Bronchial epithelial cell (primary cell): ENCODE measurements around the gene SFMBT2. TPM values are rescaled to one million over a fixed set of nuclear protein-coding genes. Genes with fewer than 3 reads are reported as not detected.
"Not testable (repeated sequence)": the region's sequence is repeated elsewhere in the genome, so short reads cannot be mapped to it uniquely, and the experiment has no call there.

ENCODE experiments used
- DNase-seq: peaks from one replicate; pipeline ENCODE4 v3.0.0-alpha.2; 2010; ENCODE audit warnings: low read depth
- FAIRE-seq: peaks from 2 replicates; lab custom pipeline; 2011; peaks lifted over from hg19 to GRCh38; lab: Jason Lieb, UNC
- H3K27me3 ChIP-seq: 2 replicates; pipeline ENCODE4 v1.5.1; 2011; ENCODE audit warnings: low read length; ENCODE audit not compliant: control insufficient read depth, insufficient read depth
- H3K36me3 ChIP-seq: 2 replicates; pipeline ENCODE4 v1.5.1; 2011; ENCODE audit warnings: low read length; ENCODE audit not compliant: control insufficient read depth, insufficient read depth
- H3K4me3 ChIP-seq: 2 replicates; pipeline ENCODE4 v1.5.1; 2011; ENCODE audit warnings: mild to moderate bottlenecking, low read depth, low read length, control low read depth
- CTCF ChIP-seq: IDR thresholded peaks from 2 replicates; pipeline ENCODE4 v1.5.1; 2011; ENCODE audit warnings: mild to moderate bottlenecking, moderate library complexity, low read length, control low read depth, inconsistent platforms; ENCODE audit not compliant: insufficient read depth, severe bottlenecking
- total RNA-seq: library from RNA; depleted of rRNA; stranded (reverse); fragments of >200 nt; gene quantifications from 2 replicates; pipeline ENCODE4 v1.2.1, GENCODE V29; 2014

The SFMBT2 gene
- total RNA-seq, 1 donor from 2014 or later = under 0.01 TPM

- FAIRE-seq (no peak), DNase-seq (no peak)
- Histone ChIP-seq H3K4me3 (no peak overlapping the region), H3K27me3 (no peaks in the 10 kb centered on the region), H3K36me3 (no peaks in the 10 kb centered on the region)
- no peak for TF ChIP-seq CTCF
These were observed 185.7 kb downstream of the SFMBT2 start for GRCh38 chr10:7225133-7225532.

- Histone ChIP-seq H3K4me3 (no peak overlapping the region), H3K27me3 (no peaks in the 10 kb centered on the region), H3K36me3 (no peaks in the 10 kb centered on the region)
- TF ChIP-seq CTCF = no peak
- FAIRE-seq (no peak), DNase-seq (no peak)
These were observed 191.9 kb downstream of the SFMBT2 start for GRCh38 chr10:7218968-7219367.

- DNase-seq, H3K4me3 ChIP-seq, H3K36me3 ChIP-seq, H3K27me3 ChIP-seq, FAIRE-seq: not testable (repeated sequence)
These were observed 198.1 kb downstream of the SFMBT2 start for GRCh38 chr10:7212696-7213095.

- FAIRE-seq (no peak), DNase-seq (no peak)
- no peaks in the 10 kb centered on the region for H3K27me3 ChIP-seq
- H3K36me3 ChIP-seq = no peaks in the 10 kb centered on the region
- H3K4me3 ChIP-seq = no peak overlapping the region
- TF ChIP-seq CTCF = no peak
These were observed 198.8 kb downstream of the SFMBT2 start for GRCh38 chr10:7211857-7212577.

GRCh38 chr10:7210516-7210915 lies 200.3 kb downstream of the SFMBT2 start:
- DNase-seq (no peak), FAIRE-seq (no peak)

GRCh38 chr10:7209458-7209857 lies 201.4 kb downstream of the SFMBT2 start:
- FAIRE-seq (no peak), DNase-seq (no peak)
- no peak overlapping the region for H3K4me3 ChIP-seq
- H3K27me3 ChIP-seq = no peaks in the 10 kb centered on the region
- no peak for TF ChIP-seq CTCF
- H3K36me3 ChIP-seq = no peaks in the 10 kb centered on the region

More at GRCh38 chr10:7210516-7210915, 200.3 kb downstream of the SFMBT2 start:
- TF ChIP-seq CTCF = no peak
- Histone ChIP-seq H3K36me3 (no peaks in the 10 kb centered on the region), H3K4me3 (no peak overlapping the region), H3K27me3 (no peaks in the 10 kb centered on the region)
